ENCODE measurements around the gene LCOR. TPM values are rescaled to one million over a fixed set of nuclear protein-coding genes. Genes with fewer than 3 reads are reported as not detected.
"Not testable (repeated sequence)": the region's sequence is repeated elsewhere in the genome, so short reads cannot be mapped to it uniquely, and the experiment has no call there.

The LCOR gene
- total RNA-seq, 1 donor from 2014 or later, result 31.3 TPM

- H3K27ac ChIP-seq (ENCODE audit: low read depth, low read length), result no peak overlapping the region
- no peaks in the 10 kb centered on the region for H3K27me3 ChIP-seq (ENCODE audit: control insufficient read depth in 3 of 3, insufficient read depth in 3 of 3, low read length in 3 of 3)
- H3K4me3 ChIP-seq (ENCODE audit: low read length in 3 of 3), result no peak overlapping the region
- no peaks in the 10 kb centered on the region for H3K9me3 ChIP-seq (ENCODE audit: control insufficient read depth in 3 of 3, low read length in 3 of 3)
- H3K4me1 ChIP-seq (ENCODE audit: control insufficient read depth in 3 of 3, insufficient read depth in 3 of 3, low read length in 3 of 3), result peaks cover 22 to 33% (median 30%) of the 10 kb centered on the region in 3 donors
- no peak overlapping the region for H3K9ac ChIP-seq (ENCODE audit: low read depth in 1 of 3, low read length in 3 of 3)
- H3K36me3 ChIP-seq (ENCODE audit: control insufficient read depth in 3 of 3, insufficient read depth in 3 of 3, low read length in 3 of 3), result peaks cover 0 to 2% (median 0%) of the 10 kb centered on the region in 3 donors
Observed at GRCh38 chr10:96838529-96838928, 6.4 kb downstream of the LCOR start.

- no peak overlapping the region for H3K4me3 ChIP-seq (ENCODE audit: low read length in 3 of 3)
- peaks cover 13 to 25% (median 18%) of the 10 kb centered on the region in 3 donors for H3K4me1 ChIP-seq (ENCODE audit: control insufficient read depth in 3 of 3, insufficient read depth in 3 of 3, low read length in 3 of 3)
- peaks cover 0 to 2% (median 0%) of the 10 kb centered on the region in 3 donors for H3K36me3 ChIP-seq (ENCODE audit: control insufficient read depth in 3 of 3, insufficient read depth in 3 of 3, low read length in 3 of 3)
- H3K9me3 ChIP-seq (ENCODE audit: control insufficient read depth in 3 of 3, low read length in 3 of 3), result no peaks in the 10 kb centered on the region
- H3K9ac ChIP-seq (ENCODE audit: low read depth in 1 of 3, low read length in 3 of 3), result no peak overlapping the region
- H3K27me3 ChIP-seq (ENCODE audit: control insufficient read depth in 3 of 3, insufficient read depth in 3 of 3, low read length in 3 of 3), result no peaks in the 10 kb centered on the region
- H3K27ac ChIP-seq (ENCODE audit: low read depth, low read length), result no peak overlapping the region
Observed at GRCh38 chr10:96840841-96841518, 8.9 kb downstream of the LCOR start.

- no peak overlapping the region for H3K27ac ChIP-seq (ENCODE audit: low read depth, low read length)
- no peaks in the 10 kb centered on the region for H3K27me3 ChIP-seq (ENCODE audit: control insufficient read depth in 3 of 3, insufficient read depth in 3 of 3, low read length in 3 of 3)
- H3K4me3 ChIP-seq (ENCODE audit: low read length in 3 of 3), result no peak overlapping the region
- H3K9ac ChIP-seq (ENCODE audit: low read depth in 1 of 3, low read length in 3 of 3), result no peak overlapping the region
- no peaks in the 10 kb centered on the region for H3K36me3 ChIP-seq (ENCODE audit: control insufficient read depth in 3 of 3, insufficient read depth in 3 of 3, low read length in 3 of 3)
- no peaks in the 10 kb centered on the region for H3K9me3 ChIP-seq (ENCODE audit: control insufficient read depth in 3 of 3, low read length in 3 of 3)
- peaks cover 6 to 13% (median 8%) of the 10 kb centered on the region in 3 donors for H3K4me1 ChIP-seq (ENCODE audit: control insufficient read depth in 3 of 3, insufficient read depth in 3 of 3, low read length in 3 of 3)
Observed at GRCh38 chr10:96842896-96843723, 11.0 kb downstream of the LCOR start.

GRCh38 chr10:96843823-96844222, 11.7 kb downstream of the LCOR start:
- Histone ChIP-seq H3K36me3 (ENCODE audit: control insufficient read depth in 3 of 3, insufficient read depth in 3 of 3, low read length in 3 of 3) (no peaks in the 10 kb centered on the region), H3K9me3 (ENCODE audit: control insufficient read depth in 3 of 3, low read length in 3 of 3) (no peaks in the 10 kb centered on the region), H3K4me3 (ENCODE audit: low read length in 3 of 3) (no peak overlapping the region), H3K27ac (ENCODE audit: low read depth, low read length) (no peak overlapping the region), H3K27me3 (ENCODE audit: control insufficient read depth in 3 of 3, insufficient read depth in 3 of 3, low read length in 3 of 3) (no peaks in the 10 kb centered on the region), H3K9ac (ENCODE audit: low read depth in 1 of 3, low read length in 3 of 3) (no peak overlapping the region), H3K4me1 (ENCODE audit: control insufficient read depth in 3 of 3, insufficient read depth in 3 of 3, low read length in 3 of 3) (peaks cover 6 to 8% (median 7%) of the 10 kb centered on the region in 3 donors)

GRCh38 chr10:96846395-96846794, 14.3 kb downstream of the LCOR start:
- H3K9me3 ChIP-seq (ENCODE audit: control insufficient read depth in 3 of 3, low read length in 3 of 3), result no peaks in the 10 kb centered on the region
- H3K36me3 ChIP-seq (ENCODE audit: control insufficient read depth in 3 of 3, insufficient read depth in 3 of 3, low read length in 3 of 3), result no peaks in the 10 kb centered on the region
- no peaks in the 10 kb centered on the region for H3K27me3 ChIP-seq (ENCODE audit: control insufficient read depth in 3 of 3, insufficient read depth in 3 of 3, low read length in 3 of 3)
- peaks cover 4 to 16% (median 11%) of the 10 kb centered on the region in 3 donors for H3K4me1 ChIP-seq (ENCODE audit: control insufficient read depth in 3 of 3, insufficient read depth in 3 of 3, low read length in 3 of 3)
- no peak overlapping the region for H3K9ac ChIP-seq (ENCODE audit: low read depth in 1 of 3, low read length in 3 of 3)
- H3K27ac ChIP-seq (ENCODE audit: low read depth, low read length), result no peak overlapping the region
- no peak overlapping the region for H3K4me3 ChIP-seq (ENCODE audit: low read length in 3 of 3)

DNA sequence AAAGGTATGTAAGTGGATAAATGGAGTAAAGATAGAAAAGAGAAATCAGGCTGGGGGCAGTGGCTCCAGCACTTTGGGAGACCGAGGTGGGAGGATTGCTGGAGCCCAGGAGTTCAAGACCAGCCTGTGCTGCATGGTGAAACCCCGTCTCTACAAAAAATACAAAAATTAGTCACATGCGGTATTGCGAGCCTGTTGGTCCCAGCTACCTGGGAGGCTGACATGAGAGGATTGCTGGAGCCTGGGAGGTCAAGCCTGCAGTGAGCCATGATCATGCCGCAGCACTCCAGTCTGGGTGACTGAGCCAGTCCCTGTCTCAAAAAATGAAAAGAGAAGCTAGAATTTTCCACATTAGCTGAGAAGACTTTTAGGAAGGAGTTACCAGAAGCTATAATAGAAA, 14.8 kb downstream of the LCOR start:
- Histone ChIP-seq H3K9ac (ENCODE audit: low read depth in 1 of 3, low read length in 3 of 3) (no peak overlapping the region), H3K4me1 (ENCODE audit: control insufficient read depth in 3 of 3, insufficient read depth in 3 of 3, low read length in 3 of 3) (peaks cover 7 to 17% (median 11%) of the 10 kb centered on the region in 3 donors), H3K4me3 (ENCODE audit: low read length in 3 of 3) (no peak overlapping the region), H3K36me3 (ENCODE audit: control insufficient read depth in 3 of 3, insufficient read depth in 3 of 3, low read length in 3 of 3) (no peaks in the 10 kb centered on the region), H3K27ac (ENCODE audit: low read depth, low read length) (no peak overlapping the region), H3K27me3 (ENCODE audit: control insufficient read depth in 3 of 3, insufficient read depth in 3 of 3, low read length in 3 of 3) (no peaks in the 10 kb centered on the region), H3K9me3 (ENCODE audit: control insufficient read depth in 3 of 3, low read length in 3 of 3) (no peaks in the 10 kb centered on the region)

- not testable (repeated sequence) for H3K36me3 ChIP-seq (ENCODE audit: control insufficient read depth in 3 of 3, insufficient read depth in 3 of 3, low read length in 3 of 3); H3K27ac ChIP-seq (ENCODE audit: low read depth, low read length); H3K9ac ChIP-seq (ENCODE audit: low read depth in 1 of 3, low read length in 3 of 3); H3K9me3 ChIP-seq (ENCODE audit: control insufficient read depth in 3 of 3, low read length in 3 of 3); H3K27me3 ChIP-seq (ENCODE audit: control insufficient read depth in 3 of 3, insufficient read depth in 3 of 3, low read length in 3 of 3); H3K4me3 ChIP-seq (ENCODE audit: low read length in 3 of 3)
- H3K4me1 ChIP-seq (ENCODE audit: control insufficient read depth in 3 of 3, insufficient read depth in 3 of 3, low read length in 3 of 3), result peaks cover 7 to 17% (median 11%) of the 10 kb centered on the region in 3 donors
Observed at GRCh38 chr10:96847356-96847755, 15.3 kb downstream of the LCOR start.

GRCh38 chr10:96850113-96850512, 18.0 kb downstream of the LCOR start:
- H3K27me3 ChIP-seq (ENCODE audit: control insufficient read depth in 3 of 3, insufficient read depth in 3 of 3, low read length in 3 of 3), result no peaks in the 10 kb centered on the region

DNA sequence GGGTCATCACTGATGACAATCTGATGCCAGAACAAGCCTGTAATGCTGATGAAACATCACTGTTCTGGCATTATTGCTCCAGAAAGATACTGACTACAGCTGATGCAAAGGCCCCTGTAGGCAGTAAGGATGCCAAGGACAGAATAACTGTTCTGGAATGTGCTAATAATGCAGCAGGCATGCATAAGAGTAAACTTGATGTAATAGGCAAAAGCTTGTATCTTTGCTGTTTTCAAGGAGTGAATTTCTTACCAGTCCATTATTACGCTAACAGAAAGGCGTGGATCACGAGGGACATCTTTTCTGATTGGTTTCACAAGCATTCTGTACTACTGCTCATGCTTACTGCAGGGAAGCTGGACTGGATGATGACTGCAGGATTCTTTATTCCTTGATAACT, 18.7 kb downstream of the LCOR start:
- Histone ChIP-seq H3K4me3 (ENCODE audit: low read length in 3 of 3) (no peak overlapping the region), H3K9ac (ENCODE audit: low read depth in 1 of 3, low read length in 3 of 3) (no peak overlapping the region), H3K4me1 (ENCODE audit: control insufficient read depth in 3 of 3, insufficient read depth in 3 of 3, low read length in 3 of 3) (peaks cover 7 to 26% (median 12%) of the 10 kb centered on the region in 3 donors), H3K27ac (ENCODE audit: low read depth, low read length) (no peak overlapping the region), H3K36me3 (ENCODE audit: control insufficient read depth in 3 of 3, insufficient read depth in 3 of 3, low read length in 3 of 3) (no peaks in the 10 kb centered on the region), H3K9me3 (ENCODE audit: control insufficient read depth in 3 of 3, low read length in 3 of 3) (no peaks in the 10 kb centered on the region), H3K27me3 (ENCODE audit: control insufficient read depth in 3 of 3, insufficient read depth in 3 of 3, low read length in 3 of 3) (no peaks in the 10 kb centered on the region)

More at GRCh38 chr10:96850113-96850512, 18.0 kb downstream of the LCOR start:
- H3K4me3 ChIP-seq (ENCODE audit: low read length in 3 of 3), result no peak overlapping the region
- H3K9ac ChIP-seq (ENCODE audit: low read depth in 1 of 3, low read length in 3 of 3), result no peak overlapping the region
- H3K36me3 ChIP-seq (ENCODE audit: control insufficient read depth in 3 of 3, insufficient read depth in 3 of 3, low read length in 3 of 3), result no peaks in the 10 kb centered on the region
- no peaks in the 10 kb centered on the region for H3K9me3 ChIP-seq (ENCODE audit: control insufficient read depth in 3 of 3, low read length in 3 of 3)
- H3K27ac ChIP-seq (ENCODE audit: low read depth, low read length), result no peak overlapping the region
- H3K4me1 ChIP-seq (ENCODE audit: control insufficient read depth in 3 of 3, insufficient read depth in 3 of 3, low read length in 3 of 3), result peaks cover 7 to 26% (median 12%) of the 10 kb centered on the region in 3 donors

- Histone ChIP-seq H3K9me3 (ENCODE audit: control insufficient read depth in 3 of 3, low read length in 3 of 3) (no peaks in the 10 kb centered on the region), H3K9ac (ENCODE audit: low read depth in 1 of 3, low read length in 3 of 3) (no peak overlapping the region), H3K27me3 (ENCODE audit: control insufficient read depth in 3 of 3, insufficient read depth in 3 of 3, low read length in 3 of 3) (no peaks in the 10 kb centered on the region), H3K4me1 (ENCODE audit: control insufficient read depth in 3 of 3, insufficient read depth in 3 of 3, low read length in 3 of 3) (peaks cover 7 to 26% (median 12%) of the 10 kb centered on the region in 3 donors), H3K36me3 (ENCODE audit: control insufficient read depth in 3 of 3, insufficient read depth in 3 of 3, low read length in 3 of 3) (no peaks in the 10 kb centered on the region), H3K4me3 (ENCODE audit: low read length in 3 of 3) (no peak overlapping the region), H3K27ac (ENCODE audit: low read depth, low read length) (no peak overlapping the region)
Observed at GRCh38 chr10:96851281-96851680, 19.2 kb downstream of the LCOR start.

Data from skeletal muscle tissue (tissue), 4 donors.